Right cardiac atrium (tissue), 5 donors: ENCODE measurements around the gene MPV17. TPM values are rescaled to one million over a fixed set of nuclear protein-coding genes. Genes with fewer than 3 reads are reported as not detected.
"Not testable (repeated sequence)": the region's sequence is repeated elsewhere in the genome, so short reads cannot be mapped to it uniquely, and the experiment has no call there.

Experiments used
- ATAC-seq, 2 donors: fragments of 200-7000 bp; cut with Tn5 transposase; one replicate each; pipeline versions ENCODE4 v1.8.0 to v1.9.1; 2020; ENCODE audit warnings: moderate library complexity in 2 of 2, mild to moderate bottlenecking in 1 of 2
- DNase-seq, 3 donors: peaks; one replicate each; pipeline ENCODE4 v3.0.0-alpha.2; 2020
- H3K27ac ChIP-seq: one replicate; pipeline ENCODE4 v1.5.1; 2013; ENCODE audit warnings: mild to moderate bottlenecking, low read length, control low read depth, moderate library complexity
- H3K27me3 ChIP-seq: one replicate; pipeline ENCODE4 v1.6.1; 2013; ENCODE audit not compliant: control insufficient read depth, insufficient read depth
- H3K4me1 ChIP-seq: one replicate; pipeline ENCODE4 v1.6.1; 2013; ENCODE audit warnings: low read length; ENCODE audit not compliant: control insufficient read depth, insufficient read depth
- H3K4me3 ChIP-seq: one replicate; pipeline ENCODE4 v1.5.1; 2013; ENCODE audit warnings: low read length, control low read depth
- H3K9me3 ChIP-seq: one replicate; pipeline ENCODE4 v1.6.1; 2013; ENCODE audit warnings: low read length; ENCODE audit not compliant: control insufficient read depth
- WGBS: extraction: QIAGEN DNeasy Blood & Tissue Kit; methylation state at CpG from one replicate; pipeline ENCODE4 v1.1.7; 2013; 5-methylcytosine and 5-hydroxymethylcytosine counted together
- intact Hi-C, 4 donors: fragments of 100-400 bp; cut with DNase I; formaldehyde crosslinking; loops; one replicate each; pipeline versions ENCODE4 v1.11.0 to v1.14.0; 2022 to 2023
- polyA plus RNA-seq: library from polyadenylated mRNA; stranded (reverse); fragments of 200-250 nt; gene quantifications from one replicate; pipeline ENCODE4 v1.2.3, GENCODE V29; 2013
- total RNA-seq, 4 donors: library from RNA; stranded (reverse); fragmentation: NEBNext Ultra II Directional; extraction: Animal tissue kit (Norgen Biotek cat#: 25700); gene quantifications; one replicate each; pipeline ENCODE4 v1.2.1, GENCODE V29; 2021
- donor health status: healthy with polysubstance abuse.
- donor health status: DM: no; HTN: yes; CAD: no.
- donor health status: DM: no; HTN: no; CAD: no.
- donor health status: DM: no; HTN: yes; CAD: no; lungs with severe emphysema.
- donor health status: DM: yes; HTN: yes; CAD: no.

Gene MPV17
- total and polyA plus RNA-seq, 5 donors: 40.3 to 98.2 (median 60.4) TPM

GRCh38 chr2:27307545-27308358 is 15.1 kb downstream of the MPV17 start:
- intact Hi-C loops: no loop called here
- Histone ChIP-seq H3K27ac (no peak overlapping the region), H3K4me3 (no peak overlapping the region), H3K4me1 (no peaks in the 10 kb centered on the region), H3K9me3 (no peaks in the 10 kb centered on the region), H3K27me3 (no peaks in the 10 kb centered on the region)
- peak in 2 of 3 donors; percentile 26 to 57 for DNase-seq
- 23% methylated on average over 75 of the region's 75 CpGs for WGBS
- ATAC-seq: peak; percentile 4 to 5

DNA sequence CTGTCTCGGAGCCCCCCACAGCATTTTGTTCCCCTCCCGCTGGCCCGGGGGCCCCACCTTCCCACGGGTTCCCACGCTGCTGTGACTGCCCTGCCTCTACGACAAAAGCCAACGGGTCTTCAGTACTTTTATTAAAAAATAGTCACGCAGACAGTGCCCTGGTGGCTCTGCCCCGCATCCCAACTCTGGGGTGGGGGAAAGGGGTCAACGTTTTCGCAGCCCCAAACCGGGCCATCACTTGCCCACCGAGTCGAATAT is 15.7 kb downstream of the MPV17 start:
- H3K9me3 ChIP-seq: no peaks in the 10 kb centered on the region
- no peaks in the 10 kb centered on the region for H3K27me3 ChIP-seq
- no peak for ATAC-seq
- intact Hi-C loops: no loop called here
- no peak overlapping the region for H3K4me3 ChIP-seq
- DNase-seq: no peak
- no peaks in the 10 kb centered on the region for H3K4me1 ChIP-seq
- WGBS: 20% methylated on average over 14 of the region's 14 CpGs
- H3K27ac ChIP-seq: no peak overlapping the region

DNA sequence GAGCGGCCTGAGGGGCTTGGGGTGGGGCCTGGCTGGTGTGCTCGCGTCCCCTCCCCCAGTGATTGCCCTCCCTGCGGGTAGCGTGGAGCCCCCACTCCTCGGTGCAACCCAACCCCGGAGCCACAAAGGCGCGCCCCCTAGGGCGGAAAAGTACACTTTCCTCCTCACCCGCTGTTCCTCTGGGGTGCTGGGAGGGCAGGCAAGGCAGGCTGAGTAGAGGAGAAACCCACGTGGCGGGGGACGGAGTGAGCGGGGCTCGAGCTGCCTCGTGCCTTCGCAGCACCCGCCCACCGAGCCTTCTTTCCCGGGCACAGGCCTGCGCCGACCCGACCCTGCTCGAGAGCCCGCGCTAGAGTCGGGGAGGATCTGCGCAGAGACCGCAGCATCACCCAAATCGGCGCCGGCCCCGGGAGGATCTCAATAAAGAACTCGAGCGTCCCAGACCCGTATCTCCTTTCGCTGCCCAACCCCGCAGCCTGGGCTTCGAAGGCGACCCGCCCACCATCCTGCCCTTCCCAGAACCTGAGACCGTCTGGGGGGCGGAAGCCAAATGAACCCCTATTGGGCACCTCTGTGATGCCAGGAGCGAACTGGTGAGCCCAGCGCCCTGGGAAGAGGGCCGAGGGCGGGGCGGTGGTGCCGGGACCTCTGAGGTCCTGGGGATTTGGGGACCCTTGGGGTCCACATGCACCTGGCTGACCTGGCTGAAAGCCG is 16.2 kb downstream of the MPV17 start:
- DNase-seq (no peak), ATAC-seq (no peak)
- Histone ChIP-seq H3K27ac (no peak overlapping the region), H3K4me3 (no peak overlapping the region), H3K9me3 (no peaks in the 10 kb centered on the region), H3K27me3 (no peaks in the 10 kb centered on the region), H3K4me1 (no peaks in the 10 kb centered on the region)
- intact Hi-C loops: no loop called here
- 24% methylated on average over 51 of the region's 51 CpGs for WGBS

GRCh38 chr2:27306136-27306535 is 16.8 kb downstream of the MPV17 start:
- Histone ChIP-seq H3K27ac (no peak overlapping the region), H3K4me1 (no peaks in the 10 kb centered on the region), H3K4me3 (no peak overlapping the region), H3K9me3 (no peaks in the 10 kb centered on the region), H3K27me3 (no peaks in the 10 kb centered on the region)
- DNase-seq: peak in 1 of 3 donors; percentile 64
- intact Hi-C loops: no loop called here
- ATAC-seq: no peak
- 41% methylated on average over 26 of the region's 26 CpGs for WGBS

DNA sequence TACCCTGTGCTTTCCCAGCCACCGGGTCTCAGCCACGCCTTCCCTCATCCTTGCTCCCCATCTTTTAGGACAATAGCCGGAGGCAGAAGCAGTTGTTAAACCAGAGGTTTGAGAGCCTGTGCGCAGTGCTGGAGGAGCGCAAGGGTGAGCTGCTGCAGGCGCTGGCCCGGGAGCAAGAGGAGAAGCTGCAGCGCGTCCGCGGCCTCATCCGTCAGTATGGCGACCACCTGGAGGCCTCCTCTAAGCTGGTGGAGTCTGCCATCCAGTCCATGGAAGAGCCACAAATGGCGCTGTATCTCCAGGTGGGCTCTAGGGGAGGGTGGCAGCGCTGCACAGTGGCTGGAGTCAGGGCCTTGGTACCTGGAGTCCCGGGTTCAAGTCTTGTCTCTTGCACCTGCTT is 17.4 kb downstream of the MPV17 start:
- Histone ChIP-seq H3K27ac (no peak overlapping the region), H3K4me1 (no peaks in the 10 kb centered on the region), H3K27me3 (no peaks in the 10 kb centered on the region), H3K9me3 (no peaks in the 10 kb centered on the region), H3K4me3 (no peak overlapping the region)
- DNase-seq (no peak), ATAC-seq (no peak)
- WGBS: 91% methylated on average over 16 of the region's 16 CpGs
- intact Hi-C loops: no loop called here

DNA sequence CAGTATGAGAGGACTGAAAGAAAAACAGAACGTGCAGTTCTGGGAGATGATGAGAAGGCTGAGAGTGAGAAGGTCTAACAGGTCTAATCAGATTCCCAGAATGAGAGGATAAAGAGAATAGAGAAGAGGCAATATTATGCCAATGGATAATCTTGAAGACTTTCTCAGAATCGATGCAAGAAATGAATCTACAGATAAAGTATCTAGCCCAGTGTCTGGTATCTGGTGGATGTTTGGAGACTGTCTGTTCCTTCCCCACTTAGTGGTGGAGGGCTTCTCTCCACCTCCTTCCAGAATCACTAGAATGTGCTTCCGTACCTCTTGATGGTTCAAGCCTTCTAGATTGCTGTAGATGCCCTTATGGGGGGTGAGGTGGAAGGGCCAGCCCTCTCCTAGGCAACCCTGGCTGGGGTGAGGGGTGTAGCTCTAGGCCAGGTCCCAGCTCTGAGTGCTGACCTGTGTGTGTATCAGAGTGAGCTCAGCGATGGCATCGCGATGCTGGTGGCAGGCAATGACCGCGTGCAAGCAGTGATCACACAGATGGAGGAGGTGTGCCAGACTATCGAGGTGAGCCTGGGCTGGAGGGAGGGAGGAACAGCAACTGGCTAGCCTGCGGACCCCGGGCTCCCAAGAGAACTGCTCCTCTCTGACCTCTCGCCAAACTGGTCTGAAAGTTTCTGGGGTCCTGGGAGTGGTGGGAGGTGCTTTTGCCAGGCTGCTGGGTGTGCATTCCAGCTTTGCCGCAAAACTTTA is 18.2 kb downstream of the MPV17 start:
- no peak for ATAC-seq
- intact Hi-C loops: no loop called here
- 86% methylated on average over 13 of the region's 13 CpGs for WGBS
- no peaks in the 10 kb centered on the region for H3K9me3 ChIP-seq
- no peaks in the 10 kb centered on the region for H3K4me1 ChIP-seq
- no peak for DNase-seq
- no peaks in the 10 kb centered on the region for H3K27me3 ChIP-seq
- no peak overlapping the region for H3K4me3 ChIP-seq
- no peak overlapping the region for H3K27ac ChIP-seq

DNA sequence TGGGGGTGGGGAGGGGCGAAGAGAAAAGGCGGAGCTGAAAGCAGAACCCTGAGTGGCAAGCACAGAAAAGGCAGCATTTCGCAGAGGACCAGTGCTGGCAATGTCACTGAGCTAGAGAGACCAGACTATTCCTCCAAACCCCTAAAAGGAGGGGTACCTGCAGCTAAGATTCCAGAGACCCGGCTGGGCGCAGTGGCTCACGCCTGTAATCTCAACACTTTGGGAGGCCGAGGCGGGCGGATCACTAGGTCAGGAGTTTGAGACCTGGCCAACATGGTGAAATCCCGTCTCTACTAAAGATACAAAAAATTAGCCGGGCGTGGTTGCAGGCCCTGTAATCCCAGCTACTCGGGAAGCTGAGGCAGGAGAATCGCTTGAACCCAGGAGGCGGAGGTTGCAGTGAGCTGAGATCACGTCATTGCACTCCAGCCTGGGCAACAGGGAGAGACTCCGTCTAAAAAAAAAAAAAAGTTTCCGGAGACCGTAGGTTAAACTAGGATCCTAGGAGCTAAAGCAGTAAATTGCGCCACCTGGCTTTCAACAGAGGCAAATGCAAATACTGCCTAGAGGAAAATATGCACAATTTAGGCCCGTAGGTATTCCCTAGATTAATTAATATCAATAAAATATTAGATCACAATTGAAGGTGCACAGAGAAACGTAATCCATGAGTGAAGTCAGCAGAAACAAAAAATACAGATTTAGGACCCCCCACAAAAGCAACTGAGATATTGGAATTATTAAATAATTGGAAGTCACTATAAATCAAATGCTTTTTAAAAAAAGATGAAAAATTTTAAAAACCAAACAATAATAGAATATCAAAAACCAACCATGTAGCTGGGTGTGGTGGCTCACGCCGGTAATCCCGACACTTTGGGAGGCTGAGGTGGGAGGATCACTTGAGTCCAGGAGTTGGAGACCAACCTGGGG is 19.5 kb downstream of the MPV17 start:
- peak overlapping the region; percentile 30 for H3K27ac ChIP-seq
- ATAC-seq: peak; percentile 49 to 66
- H3K9me3 ChIP-seq: no peaks in the 10 kb centered on the region
- intact Hi-C loops: no loop called here
- H3K4me1 ChIP-seq: no peaks in the 10 kb centered on the region
- DNase-seq: peak in 2 of 3 donors; percentile 39 to 65
- WGBS: 20% methylated on average over 25 of the region's 25 CpGs
- no peak overlapping the region for H3K4me3 ChIP-seq
- H3K27me3 ChIP-seq: no peaks in the 10 kb centered on the region

GRCh38 chr2:27300606-27301005 is 22.3 kb downstream of the MPV17 start:
- H3K9me3 ChIP-seq: not testable (repeated sequence)

GRCh38 chr2:27298391-27299080 is 24.4 kb downstream of the MPV17 start:
- ATAC-seq: no peak
- Histone ChIP-seq H3K4me3 (no peak overlapping the region), H3K27me3 (no peaks in the 10 kb centered on the region), H3K9me3 (no peaks in the 10 kb centered on the region), H3K27ac (no peak overlapping the region), H3K4me1 (peaks cover 2% of the 10 kb centered on the region)
- intact Hi-C loops: no loop called here
- 75% methylated on average over 18 of the region's 18 CpGs for WGBS
- DNase-seq: no peak

More at GRCh38 chr2:27300606-27301005, 22.3 kb downstream of the MPV17 start:
- H3K4me1 ChIP-seq, H3K27ac ChIP-seq, H3K27me3 ChIP-seq, intact Hi-C loops, ATAC-seq, DNase-seq, H3K4me3 ChIP-seq: not testable (repeated sequence)
- WGBS: 88% methylated on average over 4 of the region's 4 CpGs

GRCh38 chr2:27297195-27297594 is 25.7 kb downstream of the MPV17 start:
- intact Hi-C loops: no loop called here
- no peak overlapping the region for H3K27ac ChIP-seq
- H3K4me3 ChIP-seq: no peak overlapping the region
- no peaks in the 10 kb centered on the region for H3K27me3 ChIP-seq
- WGBS: 92% methylated on average over 3 of the region's 3 CpGs
- DNase-seq (no peak), ATAC-seq (no peak)
- H3K4me1 ChIP-seq: peaks cover 2% of the 10 kb centered on the region
- H3K9me3 ChIP-seq: no peaks in the 10 kb centered on the region
